ENCODE measurements around the gene TMEM220. TPM values are rescaled to one million over a fixed set of nuclear protein-coding genes. Genes with fewer than 3 reads are reported as not detected.

The TMEM220 gene
- total RNA-seq, 1 experiment from 2014 or later: not detected

DNA sequence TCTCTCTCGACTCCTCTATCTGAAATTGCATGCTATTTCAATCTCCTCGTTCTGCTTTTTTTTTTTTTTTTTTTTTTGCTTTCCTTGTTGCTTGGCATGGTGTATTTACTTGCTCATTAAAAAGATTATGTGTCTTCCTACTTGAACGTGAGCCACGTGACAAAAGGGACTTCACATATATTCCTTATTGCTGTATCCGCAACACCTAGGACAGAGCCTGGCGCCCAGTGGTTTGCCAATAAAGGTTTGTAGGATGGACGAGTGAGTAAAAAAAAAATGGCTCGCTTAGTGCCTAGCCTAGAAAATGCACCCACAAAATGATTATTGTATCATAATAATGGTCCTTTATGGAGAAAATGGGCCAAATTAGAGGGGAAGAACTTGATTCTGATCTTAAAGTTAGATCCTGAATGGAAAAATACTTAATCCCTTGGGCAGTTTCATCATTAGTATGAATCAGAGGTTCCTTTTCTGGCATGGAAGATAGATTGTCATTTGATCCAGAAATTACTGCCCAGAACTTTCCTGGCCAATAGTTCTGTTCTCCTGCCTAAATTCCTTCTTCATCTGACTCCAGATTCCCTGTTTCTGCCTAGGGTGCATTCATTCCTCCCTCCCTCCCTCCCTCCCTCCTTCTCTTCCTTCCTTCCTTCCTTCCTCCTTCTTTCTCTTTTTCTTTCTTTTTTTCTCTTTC, 13.6 kb upstream of the TMEM220 start (continued):
- TF ChIP-seq, protein P1, sequence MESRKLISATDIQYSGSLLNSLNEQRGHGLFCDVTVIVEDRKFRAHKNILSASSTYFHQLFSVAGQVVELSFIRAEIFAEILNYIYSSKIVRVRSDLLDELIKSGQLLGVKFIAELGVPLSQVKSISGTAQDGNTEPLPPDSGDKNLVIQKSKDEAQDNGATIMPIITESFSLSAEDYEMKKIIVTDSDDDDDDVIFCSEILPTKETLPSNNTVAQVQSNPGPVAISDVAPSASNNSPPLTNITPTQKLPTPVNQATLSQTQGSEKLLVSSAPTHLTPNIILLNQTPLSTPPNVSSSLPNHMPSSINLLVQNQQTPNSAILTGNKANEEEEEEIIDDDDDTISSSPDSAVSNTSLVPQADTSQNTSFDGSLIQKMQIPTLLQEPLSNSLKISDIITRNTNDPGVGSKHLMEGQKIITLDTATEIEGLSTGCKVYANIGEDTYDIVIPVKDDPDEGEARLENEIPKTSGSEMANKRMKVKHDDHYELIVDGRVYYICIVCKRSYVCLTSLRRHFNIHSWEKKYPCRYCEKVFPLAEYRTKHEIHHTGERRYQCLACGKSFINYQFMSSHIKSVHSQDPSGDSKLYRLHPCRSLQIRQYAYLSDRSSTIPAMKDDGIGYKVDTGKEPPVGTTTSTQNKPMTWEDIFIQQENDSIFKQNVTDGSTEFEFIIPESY (IDR thresholded peaks at IDR 0.05; ENCODE audit: extremely low read depth, insufficient replicate concordance, low read length): no peak
- TF ChIP-seq ELF1 (IDR thresholded peaks at IDR 0.05; ENCODE audit: borderline replicate concordance, low read depth) (no peak), EZH2phosphoT487 (IDR thresholded peaks at IDR 0.05; ENCODE audit: borderline replicate concordance) (no peak), SRF (IDR thresholded peaks at IDR 0.05; ENCODE audit: low read depth) (no peak), FOSL1 (IDR thresholded peaks at IDR 0.05; ENCODE audit: low read depth) (no peak), EZH2 (IDR thresholded peaks at IDR 0.05) (no peak), CEBPB (IDR thresholded peaks at IDR 0.05; ENCODE audit: low read depth) (no peak), POLR2AphosphoS5 (IDR thresholded peaks at IDR 0.05; ENCODE audit: low read depth, low read length) (no peak)

DNA sequence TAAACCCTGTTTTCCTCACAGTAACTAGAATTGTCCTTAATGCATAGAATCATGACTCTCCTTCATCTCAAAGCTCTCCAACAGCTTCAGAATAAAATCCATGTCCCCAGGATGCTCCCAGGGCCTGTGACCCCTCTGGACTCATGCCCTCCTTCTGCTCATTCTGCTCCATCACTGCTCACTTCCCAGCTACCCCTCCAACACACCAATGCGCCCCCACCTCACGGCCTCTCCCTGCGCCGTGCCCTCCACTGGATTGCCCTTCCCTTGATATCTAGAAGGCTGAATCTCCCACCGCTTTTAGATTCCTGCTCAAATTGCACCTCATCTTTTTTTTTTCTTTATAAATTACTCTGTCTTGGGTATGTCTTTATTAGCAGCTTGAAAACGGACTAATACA, 12.6 kb upstream of the TMEM220 start:
- H3K4me1 ChIP-seq (ENCODE audit: control insufficient read depth in 1 of 2, insufficient read depth in 2 of 2, low read length in 2 of 2): no peaks in the 10 kb centered on the region
- H3K79me2 ChIP-seq (ENCODE audit: insufficient read depth, low read length): no peaks in the 10 kb centered on the region
- H3K27me3 ChIP-seq (ENCODE audit: insufficient read depth, low read length): peaks cover 29% of the 10 kb centered on the region
- H3K9me3 ChIP-seq (ENCODE audit: control insufficient read depth in 1 of 2, insufficient read depth in 1 of 2, low read depth in 1 of 2, low read length in 2 of 2): no peaks in the 10 kb centered on the region
- H3K9ac ChIP-seq (ENCODE audit: low read length): no peak overlapping the region
- DNase-seq (ENCODE audit: low read depth, low spot score) (no peak), ATAC-seq (no peak)
- H3K9me2 ChIP-seq (ENCODE audit: insufficient read depth): no peaks in the 10 kb centered on the region
- no peak overlapping the region for H3K4me2 ChIP-seq (ENCODE audit: low read length)
- POLR2A ChIA-PET: no interaction called here
- intact Hi-C loops (cut with micrococcal nuclease): no loop called here
- no peak overlapping the region for H3K4me3 ChIP-seq (replicated peaks in 1 of 2; ENCODE audit: low read depth in 1 of 2, low read length in 2 of 2)
- RAD21 ChIA-PET (ENCODE audit: low non-redundant PET in 1 of 2, low total read pairs in 2 of 2, uncharacterized antibody in 2 of 2, unreplicated experiment in 2 of 2): no interaction called here
- H2AFZ ChIP-seq (ENCODE audit: low read depth, low read length, poor library complexity, severe bottlenecking): no peak overlapping the region
- no peak overlapping the region for H3K27ac ChIP-seq (ENCODE audit: low read depth, low read length)
- no TSS peak for BruUV-seq (replicated peaks)
- no peaks in the 10 kb centered on the region for H4K20me1 ChIP-seq (ENCODE audit: insufficient read depth)
- CTCF ChIA-PET: no interaction called here
- no peaks in the 10 kb centered on the region for H3K36me3 ChIP-seq (ENCODE audit: control insufficient read depth in 1 of 2, insufficient read depth in 2 of 2, low read length in 2 of 2)
- no peak for TF ChIP-seq EGR1 (IDR thresholded peaks at IDR 0.05; ENCODE audit: low read depth)
- no peak for TF ChIP-seq POLR2AphosphoS5 (IDR thresholded peaks at IDR 0.05; ENCODE audit: low read depth, low read length)
- TF ChIP-seq ZFX (IDR thresholded peaks at IDR 0.05): no peak
- TF ChIP-seq, protein P2, sequence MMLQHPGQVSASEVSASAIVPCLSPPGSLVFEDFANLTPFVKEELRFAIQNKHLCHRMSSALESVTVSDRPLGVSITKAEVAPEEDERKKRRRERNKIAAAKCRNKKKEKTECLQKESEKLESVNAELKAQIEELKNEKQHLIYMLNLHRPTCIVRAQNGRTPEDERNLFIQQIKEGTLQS (IDR thresholded peaks at IDR 0.05): no peak
- no peak for TF ChIP-seq ELF1 (IDR thresholded peaks at IDR 0.05; ENCODE audit: borderline replicate concordance, low read depth)
- TF ChIP-seq, protein P1 (IDR thresholded peaks at IDR 0.05; ENCODE audit: extremely low read depth, insufficient replicate concordance, low read length): no peak
- no peak for TF ChIP-seq SP1 (IDR thresholded peaks at IDR 0.05; ENCODE audit: low read depth)
- no peak for TF ChIP-seq EZH2 (IDR thresholded peaks at IDR 0.05)
- TF ChIP-seq, protein P3, sequence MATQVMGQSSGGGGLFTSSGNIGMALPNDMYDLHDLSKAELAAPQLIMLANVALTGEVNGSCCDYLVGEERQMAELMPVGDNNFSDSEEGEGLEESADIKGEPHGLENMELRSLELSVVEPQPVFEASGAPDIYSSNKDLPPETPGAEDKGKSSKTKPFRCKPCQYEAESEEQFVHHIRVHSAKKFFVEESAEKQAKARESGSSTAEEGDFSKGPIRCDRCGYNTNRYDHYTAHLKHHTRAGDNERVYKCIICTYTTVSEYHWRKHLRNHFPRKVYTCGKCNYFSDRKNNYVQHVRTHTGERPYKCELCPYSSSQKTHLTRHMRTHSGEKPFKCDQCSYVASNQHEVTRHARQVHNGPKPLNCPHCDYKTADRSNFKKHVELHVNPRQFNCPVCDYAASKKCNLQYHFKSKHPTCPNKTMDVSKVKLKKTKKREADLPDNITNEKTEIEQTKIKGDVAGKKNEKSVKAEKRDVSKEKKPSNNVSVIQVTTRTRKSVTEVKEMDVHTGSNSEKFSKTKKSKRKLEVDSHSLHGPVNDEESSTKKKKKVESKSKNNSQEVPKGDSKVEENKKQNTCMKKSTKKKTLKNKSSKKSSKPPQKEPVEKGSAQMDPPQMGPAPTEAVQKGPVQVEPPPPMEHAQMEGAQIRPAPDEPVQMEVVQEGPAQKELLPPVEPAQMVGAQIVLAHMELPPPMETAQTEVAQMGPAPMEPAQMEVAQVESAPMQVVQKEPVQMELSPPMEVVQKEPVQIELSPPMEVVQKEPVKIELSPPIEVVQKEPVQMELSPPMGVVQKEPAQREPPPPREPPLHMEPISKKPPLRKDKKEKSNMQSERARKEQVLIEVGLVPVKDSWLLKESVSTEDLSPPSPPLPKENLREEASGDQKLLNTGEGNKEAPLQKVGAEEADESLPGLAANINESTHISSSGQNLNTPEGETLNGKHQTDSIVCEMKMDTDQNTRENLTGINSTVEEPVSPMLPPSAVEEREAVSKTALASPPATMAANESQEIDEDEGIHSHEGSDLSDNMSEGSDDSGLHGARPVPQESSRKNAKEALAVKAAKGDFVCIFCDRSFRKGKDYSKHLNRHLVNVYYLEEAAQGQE (IDR thresholded peaks at IDR 0.05; ENCODE audit: low read depth): no peak
- no peak for TF ChIP-seq FOSL1 (IDR thresholded peaks at IDR 0.05; ENCODE audit: low read depth)
- no peak for TF ChIP-seq CBX3 (IDR thresholded peaks at IDR 0.05; ENCODE audit: low read depth)
- no peak for TF ChIP-seq CEBPB (IDR thresholded peaks at IDR 0.05; ENCODE audit: low read depth)
- no peak for TF ChIP-seq SIN3A (IDR thresholded peaks at IDR 0.05; ENCODE audit: low read depth)
- TF ChIP-seq, protein P4, sequence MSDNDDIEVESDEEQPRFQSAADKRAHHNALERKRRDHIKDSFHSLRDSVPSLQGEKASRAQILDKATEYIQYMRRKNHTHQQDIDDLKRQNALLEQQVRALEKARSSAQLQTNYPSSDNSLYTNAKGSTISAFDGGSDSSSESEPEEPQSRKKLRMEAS (IDR thresholded peaks at IDR 0.05): no peak
- TF ChIP-seq TCF7L2 (IDR thresholded peaks at IDR 0.05; ENCODE audit: borderline replicate concordance, extremely low read depth, insufficient read depth, insufficient read length): no peak
